ENCODE results near the gene TARS1.
"Not testable (repeated sequence)": the region's sequence is repeated elsewhere in the genome, so short reads cannot be mapped to it uniquely, and the experiment has no call there.

TARS1 gene

DNA sequence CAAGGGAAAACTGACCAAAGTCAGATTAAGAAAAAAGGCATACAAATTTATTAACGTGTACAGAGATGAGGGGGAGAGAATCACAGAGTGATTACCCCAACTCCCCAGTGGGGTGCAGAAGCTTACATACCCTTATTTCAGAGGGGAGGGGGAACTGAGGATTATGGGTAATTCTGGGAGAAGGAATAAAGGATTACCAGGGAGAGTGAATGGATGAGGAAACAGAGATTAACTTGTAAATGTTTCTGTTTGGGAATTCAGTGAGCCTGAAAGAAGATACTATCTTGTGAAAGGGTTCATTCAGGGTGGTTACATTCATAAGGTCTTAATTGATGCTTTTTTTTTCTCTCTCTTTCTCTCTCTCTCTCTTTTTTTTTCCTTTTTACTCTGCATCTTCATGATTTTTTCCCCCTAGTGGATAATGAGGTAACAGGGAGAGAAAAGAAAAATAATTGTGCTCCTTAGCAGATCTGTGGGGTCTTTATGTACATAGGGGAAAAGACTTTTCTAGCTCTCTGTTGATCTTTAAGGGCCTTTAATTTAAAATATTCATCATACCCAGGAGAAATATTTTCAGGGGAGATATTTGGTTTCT is 49.4 kb downstream of the TARS1 start:
- no peak for DNase-seq

DNA sequence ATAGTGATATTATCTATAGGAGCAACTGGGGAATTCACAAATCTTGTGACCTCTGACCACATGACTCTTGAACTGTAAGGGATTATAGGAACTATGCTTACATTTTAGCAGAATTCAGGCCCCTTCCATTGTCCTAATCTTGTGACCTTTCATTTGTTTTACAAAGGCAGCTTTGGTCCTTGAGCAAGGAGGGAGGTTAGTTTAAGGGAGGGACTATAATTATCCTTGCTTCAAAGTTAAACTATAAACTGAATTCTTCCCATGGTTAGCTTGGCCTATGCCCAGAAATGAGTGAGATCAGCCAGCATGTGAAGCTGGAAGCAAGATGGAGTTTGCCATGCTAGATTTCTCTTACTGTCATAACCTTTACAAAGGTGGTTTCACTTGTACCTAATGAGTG is 51.2 kb downstream of the TARS1 start:
- no peak for DNase-seq

DNA sequence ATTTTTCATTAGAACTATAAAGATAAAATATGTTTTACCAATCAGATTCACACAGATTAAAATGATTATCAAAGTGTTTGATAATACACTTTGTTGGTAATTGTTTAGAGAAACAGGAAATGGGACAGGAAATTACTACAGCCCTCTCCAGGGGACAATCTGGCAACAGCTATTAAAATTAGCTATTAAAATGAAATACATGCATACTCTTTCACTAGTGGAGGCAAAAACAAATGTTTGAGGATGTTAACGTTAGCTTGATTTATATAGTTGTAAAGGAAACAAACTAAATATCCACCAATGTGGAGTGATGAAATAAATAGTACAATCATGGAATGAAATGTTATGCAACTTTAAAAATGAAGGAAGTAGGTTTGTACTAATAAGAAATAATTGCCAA is 53.7 kb downstream of the TARS1 start:
- DNase-seq, result no peak

- no peak for DNase-seq
Observed at GRCh38 chr5:33501260-33501659, 60.5 kb downstream of the TARS1 start.

DNA sequence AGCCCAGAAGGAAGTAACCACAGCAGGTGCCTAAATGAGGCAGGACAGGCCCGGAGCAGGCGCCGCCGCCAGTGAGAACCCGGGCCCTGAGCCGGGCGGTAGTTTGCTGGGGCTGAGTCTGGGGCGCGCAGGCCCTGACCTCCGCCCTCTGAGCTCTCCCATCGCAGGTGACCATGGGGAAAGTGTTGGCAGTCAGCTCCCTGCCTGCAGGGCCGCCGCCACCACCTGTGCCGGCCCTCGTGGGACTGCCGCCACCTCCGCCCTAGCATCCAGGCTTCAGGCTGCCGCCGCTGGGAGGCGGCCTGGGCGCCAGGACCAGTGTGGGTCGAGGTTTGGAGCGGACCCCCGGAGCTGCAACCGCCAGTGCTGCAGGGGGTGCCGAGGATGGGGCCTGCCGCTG is 61.1 kb downstream of the TARS1 start:
- no peak for DNase-seq

DNA sequence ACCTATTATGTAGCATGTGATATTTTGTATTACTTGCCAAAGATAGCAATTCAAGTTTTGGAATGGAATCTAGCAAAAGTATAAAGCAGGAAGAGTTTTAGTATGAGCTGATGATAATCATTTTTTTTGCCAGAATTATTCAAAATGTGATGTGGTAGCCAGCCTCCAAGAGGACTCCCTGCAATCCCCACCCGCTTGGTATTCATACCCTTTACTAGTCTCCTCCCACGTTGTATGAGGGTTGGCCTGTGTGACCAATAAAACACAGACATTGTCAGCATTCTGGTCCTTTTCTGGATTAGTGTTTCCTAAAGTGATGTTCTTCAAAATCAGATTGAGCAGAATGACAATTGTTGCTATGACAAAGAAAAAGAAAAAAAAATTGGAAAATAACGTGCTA is 63.8 kb downstream of the TARS1 start:
- no peak for DNase-seq

- no peak for DNase-seq
Observed at GRCh38 chr5:33507426-33507825, 66.7 kb downstream of the TARS1 start.

GRCh38 chr5:33509036-33509435 is 68.3 kb downstream of the TARS1 start:
- no peak for DNase-seq

DNA sequence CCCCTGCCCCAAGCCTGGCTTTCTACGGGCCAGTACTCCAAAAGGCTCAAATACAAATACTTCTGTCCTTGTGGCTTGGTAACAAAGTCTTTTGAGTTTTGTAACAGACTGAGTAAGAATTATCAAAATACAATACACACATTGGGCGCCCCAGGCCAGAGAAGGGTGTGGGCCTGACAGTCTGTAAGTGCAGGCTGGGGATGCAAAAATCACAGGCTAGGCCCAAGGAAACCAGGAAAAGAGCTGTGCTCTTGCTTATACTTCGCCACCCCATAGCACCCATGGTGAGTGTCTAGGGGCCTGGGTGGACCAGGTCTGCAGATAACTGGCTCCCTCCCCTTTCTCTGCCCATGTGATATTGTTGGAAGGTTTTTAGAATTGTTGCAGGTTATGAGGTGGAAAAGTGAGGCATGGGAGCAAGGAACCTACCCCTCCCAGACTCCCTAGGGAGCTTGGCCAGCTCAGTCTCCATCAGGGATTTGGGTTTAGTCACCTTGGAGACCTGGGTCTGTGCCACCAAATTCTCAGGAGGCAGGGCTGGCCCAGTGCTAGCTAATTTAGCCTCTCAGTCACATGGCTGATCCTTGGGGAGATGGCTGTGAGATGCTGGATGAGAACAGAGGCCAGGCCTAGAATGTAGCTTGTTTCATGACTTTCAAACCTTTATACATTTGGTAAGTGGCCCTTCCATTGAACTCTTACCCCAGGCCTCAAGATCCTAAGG is 72.9 kb downstream of the TARS1 start:
- DNase-seq, result no peak

GRCh38 chr5:33515366-33515765 is 74.6 kb downstream of the TARS1 start:
- not testable (repeated sequence) for DNase-seq

DNA sequence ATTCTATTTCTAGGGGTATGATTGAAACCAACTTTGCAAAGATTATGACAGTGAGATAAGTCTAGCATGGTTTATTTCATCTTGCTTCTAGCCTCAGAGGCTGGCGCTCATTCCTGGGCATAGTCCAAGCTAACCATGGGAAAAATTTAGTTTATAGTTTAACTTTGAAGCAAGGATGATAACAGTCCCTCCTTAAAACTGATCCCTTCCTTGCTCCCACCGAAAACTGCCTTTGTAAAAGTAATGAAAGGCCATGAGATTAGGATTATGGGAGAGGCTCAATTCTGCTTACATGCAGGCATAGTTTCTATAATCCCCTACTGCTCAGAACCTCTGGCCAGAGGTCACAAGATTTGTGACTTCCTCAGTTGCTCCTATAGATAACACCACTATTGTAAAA is 75.7 kb downstream of the TARS1 start:
- no peak for DNase-seq

All from bone marrow (tissue), 2 donors.